NT2/D1 (cell line): ENCODE results near the gene DUSP16.

Experiments
- SUZ12 ChIP-seq: IDR thresholded peaks from 2 replicates; pipeline ENCODE4 v1.6.1; 2011; ENCODE audit not compliant: insufficient read length, insufficient read depth; ENCODE audit errors: extremely low read depth
- YY1 ChIP-seq: IDR thresholded peaks from 2 replicates; pipeline ENCODE4 v1.6.1; 2011; ENCODE audit not compliant: insufficient read length, insufficient read depth
- ZNF274 ChIP-seq: IDR thresholded peaks from 2 replicates; pipeline ENCODE4 v1.6.1; 2011; ENCODE audit warnings: mild to moderate bottlenecking, low read depth, low read length

DNA sequence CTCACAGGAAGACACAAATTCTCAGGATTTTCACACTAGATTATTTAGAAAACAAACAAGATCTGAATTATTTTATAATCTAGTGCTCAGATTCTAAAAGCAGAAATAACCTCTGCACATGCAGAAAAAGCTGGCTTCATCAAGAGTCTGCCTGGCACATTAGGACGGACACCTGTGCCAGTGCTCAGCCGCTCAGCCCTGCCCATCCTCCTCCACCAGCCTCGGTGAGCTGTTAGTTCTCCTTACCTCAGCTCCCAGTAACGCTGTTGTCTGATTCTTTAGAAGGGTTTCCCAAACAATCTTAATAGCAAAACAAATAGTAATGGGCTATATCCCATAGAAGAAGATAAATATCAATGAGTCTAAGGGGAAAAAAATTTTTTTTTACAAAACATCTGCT, 27.7 kb downstream of the DUSP16 start:
- no peak for TF ChIP-seq SUZ12
- no peak for TF ChIP-seq YY1
- no peak for TF ChIP-seq ZNF274
